SK-N-SH (cell line): Measurements from ENCODE around the gene CDH13. TPM values are rescaled to one million over a fixed set of nuclear protein-coding genes. Genes with fewer than 3 reads are reported as not detected.

Experiments used
- CTCF ChIA-PET: fragments of 300-600, 350-600 bp; formaldehyde crosslinking; extraction: SDS; loops from one replicate; lab custom pipeline; 2021; lab: Yijun Ruan, JAX
- POLR2A ChIA-PET: fragments of 350-600 bp; sonication (Branson Sonifier 250); formaldehyde crosslinking; extraction: SDS; loops from one replicate; lab custom pipeline; 2020; ENCODE audit warnings: antibody characterized with exemption, inconsistent platforms; lab: Yijun Ruan, JAX
- DNase-seq: peaks from one replicate; pipeline ENCODE4 v3.0.0; 2012
- H2AFZ ChIP-seq: fragments of 200-600 bp; sonication (generic); 2 replicates; pipeline ENCODE4 v1.8.1; 2016; ENCODE audit warnings: antibody characterized with exemption, mild to moderate bottlenecking, low read depth
- H3F3A ChIP-seq: fragments of 200-600 bp; sonication (generic); replicated peaks from 2 replicates; pipeline ENCODE3; 2016; ENCODE audit warnings: antibody characterized with exemption, mild to moderate bottlenecking; ENCODE audit not compliant: insufficient read depth
- H3K27ac ChIP-seq, 2 experiments: fragments of 200-500 bp in 1 of 2; fragments of 200-600 bp in 1 of 2; sonication (Bioruptor generic) in 1 of 2; sonication (generic), shearing (Covaris generic) in 1 of 2; 2 replicates each; pipeline versions ENCODE4 v1.5.1 to v1.6.1; 2014 to 2016; ENCODE audit warnings: low read depth in 2 of 2, inconsistent platforms in 1 of 2, low read length in 1 of 2, mild to moderate bottlenecking in 1 of 2, mixed read lengths in 1 of 2
- H3K27me3 ChIP-seq: fragments of 200-600 bp; sonication (generic), shearing (Covaris generic); 2 replicates; pipeline ENCODE4 v1.6.1; 2016; ENCODE audit warnings: mixed run types; ENCODE audit not compliant: insufficient read depth
- H3K36me3 ChIP-seq, 2 experiments: fragments of 200-500 bp in 1 of 2; fragments of 200-600 bp in 1 of 2; sonication (Bioruptor generic) in 1 of 2; sonication (generic) in 1 of 2; replicated peaks in 1 of 2; 2 replicates each; pipeline versions ENCODE3 to v1.5.1; 2014 to 2016; ENCODE audit warnings: low read length in 1 of 2, mild to moderate bottlenecking in 1 of 2; ENCODE audit not compliant: insufficient read depth in 2 of 2, control insufficient read depth in 1 of 2
- H3K4me1 ChIP-seq, 2 experiments: fragments of 200-500 bp in 1 of 2; fragments of 200-600 bp in 1 of 2; sonication (Bioruptor generic) in 1 of 2; sonication (generic), shearing (Covaris generic) in 1 of 2; 2 replicates each; pipeline versions ENCODE4 v1.5.1 to v1.6.1; 2014 to 2016; ENCODE audit warnings: low read depth in 1 of 2, low read length in 1 of 2, mixed run types in 1 of 2; ENCODE audit not compliant: insufficient read depth in 2 of 2, control insufficient read depth in 1 of 2
- H3K4me2 ChIP-seq: fragments of 200-600 bp; sonication (generic), shearing (Covaris generic); 2 replicates; pipeline ENCODE4 v1.6.1; 2017; ENCODE audit warnings: mixed run types
- H3K4me3 ChIP-seq, 2 experiments: fragments of 200-500 bp in 1 of 2; fragments of 200-600 bp in 1 of 2; sonication (Bioruptor generic) in 1 of 2; sonication (generic), shearing (Covaris generic) in 1 of 2; 2 replicates each; pipeline versions ENCODE4 v1.5.1 to v1.8.1; 2014 to 2016; ENCODE audit warnings: low read depth in 2 of 2, inconsistent platforms in 1 of 2, low read length in 1 of 2, mild to moderate bottlenecking in 1 of 2, mixed read lengths in 1 of 2, moderate library complexity in 1 of 2
- H3K79me2 ChIP-seq: fragments of 200-600 bp; sonication (generic); 2 replicates; pipeline ENCODE4 v1.8.1; 2017; ENCODE audit warnings: mild to moderate bottlenecking; ENCODE audit not compliant: insufficient read depth
- H3K9ac ChIP-seq: fragments of 200-600 bp; sonication (generic); 2 replicates; pipeline ENCODE4 v1.6.1; 2017; ENCODE audit warnings: mixed run types
- H3K9me2 ChIP-seq: fragments of 200-600 bp; sonication (generic); 2 replicates; pipeline ENCODE4 v1.6.1; 2017; ENCODE audit warnings: mixed run types
- H3K9me3 ChIP-seq: fragments of 200-600 bp; sonication (generic); 2 replicates; pipeline ENCODE4 v1.6.1; 2017; ENCODE audit warnings: mixed run types, mild to moderate bottlenecking, moderate library complexity
- H4K20me1 ChIP-seq: fragments of 200-600 bp; sonication (generic); 2 replicates; pipeline ENCODE4 v1.6.1; 2017; ENCODE audit warnings: mild to moderate bottlenecking, mixed run types; ENCODE audit not compliant: insufficient read depth
- ELF1 ChIP-seq: IDR thresholded peaks from 2 replicates; pipeline ENCODE4 v1.4.0; 2012
- EP300 ChIP-seq, 2 experiments: IDR thresholded peaks; 2 replicates each; pipeline versions ENCODE4 v1.4.0 to v1.6.1; 2012; ENCODE audit warnings: borderline replicate concordance in 1 of 2, low read depth in 1 of 2, low read length in 1 of 2
- FOXM1 ChIP-seq: IDR thresholded peaks from 2 replicates; pipeline ENCODE4 v1.4.0; 2012; ENCODE audit warnings: low read depth, mild to moderate bottlenecking
- MAX ChIP-seq: IDR thresholded peaks from 2 replicates; pipeline ENCODE4 v1.4.0; 2012; ENCODE audit warnings: low read depth
- NRF1 ChIP-seq: IDR thresholded peaks from 2 replicates; pipeline ENCODE4 v1.6.1; 2012; ENCODE audit warnings: low read depth, mild to moderate bottlenecking, low read length
- PBX3 ChIP-seq: IDR thresholded peaks from 2 replicates; pipeline ENCODE4; 2012
- RAD21 ChIP-seq: IDR thresholded peaks from 2 replicates; pipeline ENCODE4 v1.6.1; 2012; ENCODE audit warnings: mild to moderate bottlenecking, low read length
- RCOR1 ChIP-seq: fragments of 150-350 bp; IDR thresholded peaks from 2 replicates; pipeline ENCODE4 v1.6.1; 2017; ENCODE audit warnings: antibody characterized with exemption, low read length
- REST ChIP-seq: IDR thresholded peaks from 2 replicates; pipeline ENCODE4 v1.6.1; 2012; ENCODE audit warnings: mild to moderate bottlenecking, low read depth, low read length, moderate library complexity
- RFX5 ChIP-seq: IDR thresholded peaks from 2 replicates; pipeline ENCODE4 v1.6.1; 2012; ENCODE audit warnings: mild to moderate bottlenecking, improper control_type of control experiment, low read length
- TCF12 ChIP-seq: IDR thresholded peaks from 2 replicates; pipeline ENCODE4 v1.4.0; 2012
- WGBS: methylation state at CpG from one replicate; pipeline ENCODE4 v1.1.6; 2017; ENCODE audit warnings: low lambda C conversion rate; 5-methylcytosine and 5-hydroxymethylcytosine counted together
- polyA plus RNA-seq, 3 experiments: library from polyadenylated mRNA; depleted of rRNA; stranded (reverse); fragments of >200 nt; gene quantifications; 2 replicates each; pipeline ENCODE4 v1.2.3, GENCODE V29; 2012

The CDH13 gene
- polyA plus RNA-seq, 1 of the 3 experiments (the other 2 are of a cell fraction): 93.0 TPM

- H3K27me3 ChIP-seq: no peaks in the 10 kb centered on the region
- 20% methylated on average over 2 of the region's 2 CpGs for WGBS
- POLR2A ChIA-PET: no interaction called here
- no peaks in the 10 kb centered on the region for H3K9me3 ChIP-seq
- H2AFZ ChIP-seq: no peak overlapping the region
- no peaks in the 10 kb centered on the region for H3K4me1 ChIP-seq
- CTCF ChIA-PET: no interaction called here
- H3K36me3 ChIP-seq: no peaks in the 10 kb centered on the region
- H3K79me2 ChIP-seq: no peaks in the 10 kb centered on the region
- H3K9me2 ChIP-seq: no peaks in the 10 kb centered on the region
- no peak for TF ChIP-seq NRF1
- no peak for TF ChIP-seq PBX3
- peak; percentile 97 for TF ChIP-seq REST
- TF ChIP-seq, all 33 proteins: peak for 1
- no peak for DNase-seq
- no peak overlapping the region for H3K4me3 ChIP-seq
- no peak overlapping the region for H3K27ac ChIP-seq
- H3K4me2 ChIP-seq: no peak overlapping the region
- no peaks in the 10 kb centered on the region for H3F3A ChIP-seq
- no peaks in the 10 kb centered on the region for H4K20me1 ChIP-seq
- H3K9ac ChIP-seq: no peak overlapping the region
Observed at GRCh38 chr16:83561876-83562275, 935.1 kb downstream of the CDH13 start.

- WGBS: 29% methylated on average over 7 of the region's 7 CpGs
- POLR2A ChIA-PET: no interaction called here
- Histone ChIP-seq H3K9ac (no peak overlapping the region), H3K4me2 (no peak overlapping the region), H3K4me1 (no peaks in the 10 kb centered on the region), H3K79me2 (no peaks in the 10 kb centered on the region), H3K27ac (no peak overlapping the region), H4K20me1 (no peaks in the 10 kb centered on the region), H3K9me3 (no peaks in the 10 kb centered on the region), H3K27me3 (no peaks in the 10 kb centered on the region), H3K4me3 (no peak overlapping the region), H3F3A (no peaks in the 10 kb centered on the region), H2AFZ (no peak overlapping the region), H3K9me2 (no peaks in the 10 kb centered on the region), H3K36me3 (no peaks in the 10 kb centered on the region)
- CTCF ChIA-PET: no interaction called here
- no peak for DNase-seq
- TF ChIP-seq ELF1 (no peak), TCF12 (no peak), RCOR1 (no peak), RAD21 (no peak), RFX5 (no peak), EP300 (IDR thresholded peaks at IDR 0.05; ENCODE audit: borderline replicate concordance in 1 of 2, low read depth in 1 of 2, low read length in 1 of 2) (no peak), MAX (no peak), FOXM1 (no peak)
Observed at GRCh38 chr16:83568345-83568744, 941.6 kb downstream of the CDH13 start.
